SJSA1 (cell line): ENCODE results near the gene CNTNAP4. TPM values are rescaled to one million over a fixed set of nuclear protein-coding genes. Genes with fewer than 3 reads are reported as not detected.

ENCODE experiments used
- DNase-seq, 2 experiments: peaks; one replicate each; pipeline ENCODE4 v3.0.0-alpha.2; 2015 to 2020; ENCODE audit warnings: low spot score in 2 of 2, low read depth in 1 of 2
- H3K27ac ChIP-seq: fragments of 250-450 bp; sonication (Bioruptor Pico); 2 replicates; pipeline ENCODE4 v1.5.1; 2020; ENCODE audit warnings: mild to moderate bottlenecking, moderate library complexity
- H3K27me3 ChIP-seq: fragments of 250-450 bp; sonication (Bioruptor Pico); replicated peaks from 2 replicates; pipeline ENCODE4 v1.5.1; 2020; ENCODE audit warnings: mild to moderate bottlenecking, moderate library complexity
- H3K36me3 ChIP-seq: fragments of 250-450 bp; sonication (Bioruptor Pico); 2 replicates; pipeline ENCODE4 v1.5.1; 2020; ENCODE audit warnings: mild to moderate bottlenecking
- H3K4me1 ChIP-seq: fragments of 250-450 bp; sonication (Bioruptor Pico); replicated peaks from 2 replicates; pipeline ENCODE4 v1.6.1; 2021; ENCODE audit warnings: mild to moderate bottlenecking
- H3K4me3 ChIP-seq: fragments of 250-450 bp; sonication (Bioruptor Pico); 2 replicates; pipeline ENCODE4 v1.5.1; 2020; ENCODE audit warnings: mild to moderate bottlenecking
- H3K9me3 ChIP-seq: fragments of 250-450 bp; sonication (Bioruptor Pico); replicated peaks from 2 replicates; pipeline ENCODE4 v1.5.1; 2020; ENCODE audit warnings: mild to moderate bottlenecking
- total RNA-seq: library from RNA; depleted of rRNA; stranded (reverse); fragments of >200 nt; shearing (Covaris generic); gene quantifications from 2 replicates; pipeline ENCODE4 v1.2.3, GENCODE V29; 2014

Gene CNTNAP4
- total RNA-seq, 1 experiment from 2014 or later: not detected

DNA sequence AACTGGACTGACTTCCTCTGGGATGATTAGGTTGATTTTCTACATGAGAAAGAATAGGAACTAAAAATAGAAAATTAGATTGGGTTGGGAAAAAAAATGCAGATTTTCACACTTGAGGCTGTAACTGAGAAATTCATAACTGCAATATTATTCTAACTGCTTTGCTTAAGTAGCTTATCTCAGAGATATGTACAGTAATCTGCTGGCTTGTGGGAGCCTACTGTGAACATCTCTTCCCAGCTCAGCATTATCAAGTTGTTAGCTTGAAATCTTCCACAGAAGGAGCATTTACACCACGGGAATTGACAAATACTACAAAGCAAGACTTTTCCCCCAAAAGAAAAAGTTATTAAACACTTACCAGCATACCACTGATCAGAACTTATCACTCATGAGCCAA lies 58.9 kb downstream of the CNTNAP4 start:
- Histone ChIP-seq H3K9me3 (no peaks in the 10 kb centered on the region), H3K4me3 (no peak overlapping the region), H3K27me3 (no peaks in the 10 kb centered on the region; the same call in 1 of the 2 replicates), H3K4me1 (no peaks in the 10 kb centered on the region), H3K36me3 (no peaks in the 10 kb centered on the region), H3K27ac (no peak overlapping the region)
- no peak for DNase-seq

DNA sequence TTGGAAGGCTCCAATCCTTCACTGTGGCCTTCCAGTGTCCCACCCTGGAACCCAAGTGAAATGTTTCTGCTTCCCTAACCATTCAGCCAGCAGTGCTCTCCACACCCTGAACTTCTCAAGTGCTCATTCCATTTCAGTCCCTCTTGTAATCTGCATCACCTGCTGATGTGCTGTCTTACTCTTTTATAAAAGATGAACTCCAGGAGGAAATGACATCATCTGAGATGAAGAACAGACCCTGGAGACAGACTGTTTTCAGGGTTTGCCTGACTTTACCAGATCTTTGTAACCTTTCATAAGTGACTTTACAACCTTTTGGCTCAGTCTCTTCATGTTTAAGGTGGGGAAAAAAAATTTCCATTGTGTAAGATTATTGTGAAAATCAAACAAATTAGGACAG lies 61.3 kb downstream of the CNTNAP4 start:
- Histone ChIP-seq H3K27ac (no peak overlapping the region), H3K4me3 (no peak overlapping the region), H3K27me3 (no peaks in the 10 kb centered on the region; the same call in 1 of the 2 replicates), H3K36me3 (no peaks in the 10 kb centered on the region), H3K9me3 (no peaks in the 10 kb centered on the region), H3K4me1 (no peaks in the 10 kb centered on the region)
- no peak for DNase-seq

DNA sequence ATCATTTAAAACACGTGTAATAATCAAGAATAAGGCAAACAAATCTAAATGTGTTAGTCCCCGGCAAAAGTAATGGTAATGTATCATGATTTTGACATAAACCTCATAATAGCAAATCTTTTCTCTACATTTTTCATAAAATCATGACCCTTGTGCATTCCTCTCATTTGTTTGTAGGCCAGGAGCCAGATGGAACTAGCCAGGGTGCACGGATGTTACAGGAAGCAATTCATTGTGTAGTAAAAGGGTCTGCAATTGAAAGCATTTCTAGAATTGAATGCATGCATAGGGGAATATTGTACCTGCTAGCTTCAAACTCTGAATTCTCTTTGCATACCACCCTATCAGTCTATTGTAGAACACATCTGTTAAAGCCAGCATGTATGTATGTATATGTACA lies 66.6 kb downstream of the CNTNAP4 start:
- Histone ChIP-seq H3K4me1 (no peaks in the 10 kb centered on the region), H3K27ac (no peak overlapping the region), H3K9me3 (no peaks in the 10 kb centered on the region), H3K36me3 (no peaks in the 10 kb centered on the region), H3K4me3 (no peak overlapping the region), H3K27me3 (no peaks in the 10 kb centered on the region; the same call in 1 of the 2 replicates)
- no peak for DNase-seq

DNA sequence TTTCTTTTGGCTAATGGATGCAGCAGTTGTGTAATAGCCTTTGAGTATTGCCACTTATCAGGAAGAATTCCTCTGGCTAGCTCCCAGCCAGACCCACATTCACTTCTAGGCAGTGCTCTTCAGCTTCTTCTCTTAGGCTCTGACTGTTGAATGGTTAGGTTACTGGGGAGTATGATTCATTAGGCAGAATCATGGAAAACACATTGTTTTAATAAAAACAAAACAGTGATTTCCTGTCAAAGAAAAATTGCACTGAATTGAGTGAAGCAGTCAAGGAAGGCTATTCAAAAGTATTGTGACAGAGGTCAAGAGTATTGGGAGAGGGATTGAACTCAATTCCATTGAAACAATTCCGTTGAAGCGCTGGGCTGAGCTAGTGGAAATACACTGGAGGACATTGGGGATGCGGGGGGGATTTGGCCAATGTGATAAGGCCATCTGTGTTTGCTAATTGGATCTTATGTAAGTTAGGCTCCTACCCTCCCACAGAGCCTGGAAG lies 68.0 kb downstream of the CNTNAP4 start:
- Histone ChIP-seq H3K4me3 (no peak overlapping the region), H3K4me1 (no peaks in the 10 kb centered on the region), H3K36me3 (no peaks in the 10 kb centered on the region), H3K27ac (no peak overlapping the region), H3K9me3 (no peaks in the 10 kb centered on the region), H3K27me3 (no peaks in the 10 kb centered on the region)
- no peak for DNase-seq

DNA sequence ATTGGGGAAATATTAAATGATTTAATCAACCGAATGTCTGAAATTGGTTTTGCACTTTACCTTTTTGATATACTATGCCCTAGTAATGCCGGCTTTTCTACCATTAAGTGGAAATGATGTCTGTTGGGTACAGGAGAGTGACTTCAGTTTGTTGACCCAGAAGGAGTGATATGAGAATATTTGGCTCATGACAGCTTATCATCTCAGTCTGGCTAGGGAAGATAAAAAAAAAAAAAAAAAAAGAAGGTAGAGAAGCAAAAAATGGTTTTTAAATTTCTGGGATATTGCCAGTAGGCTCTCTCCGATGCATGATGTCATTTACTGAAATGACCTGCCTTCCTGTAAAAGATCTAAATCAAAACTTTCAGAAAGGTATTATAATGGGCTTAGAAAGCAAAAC lies 69.0 kb downstream of the CNTNAP4 start:
- H3K36me3 ChIP-seq: no peaks in the 10 kb centered on the region
- no peaks in the 10 kb centered on the region for H3K27me3 ChIP-seq
- H3K9me3 ChIP-seq: no peaks in the 10 kb centered on the region
- no peak overlapping the region for H3K27ac ChIP-seq
- H3K4me1 ChIP-seq: no peaks in the 10 kb centered on the region
- DNase-seq: no peak
- H3K4me3 ChIP-seq: no peak overlapping the region

DNA sequence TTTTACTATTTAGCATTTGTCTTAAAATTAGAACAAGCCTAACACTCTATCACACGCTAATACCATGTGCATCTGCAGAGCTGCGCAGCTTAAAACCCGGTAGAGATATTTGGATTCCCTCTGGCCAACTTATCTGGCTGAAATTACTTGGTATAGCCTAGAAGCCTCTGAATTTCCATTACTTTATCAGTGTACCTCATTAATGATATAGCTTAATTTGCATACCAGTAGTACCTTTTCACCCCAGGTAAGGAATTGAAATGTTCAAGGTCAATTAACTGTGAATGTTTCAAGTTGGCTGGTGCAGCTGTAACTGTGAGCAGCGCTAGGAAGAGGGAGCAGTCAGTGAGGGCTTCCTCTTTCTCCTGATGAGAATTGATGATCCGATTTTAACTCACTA lies 74.2 kb downstream of the CNTNAP4 start:
- Histone ChIP-seq H3K36me3 (no peaks in the 10 kb centered on the region), H3K4me3 (no peak overlapping the region), H3K4me1 (no peaks in the 10 kb centered on the region), H3K9me3 (no peaks in the 10 kb centered on the region), H3K27ac (no peak overlapping the region), H3K27me3 (no peaks in the 10 kb centered on the region)
- no peak for DNase-seq

DNA sequence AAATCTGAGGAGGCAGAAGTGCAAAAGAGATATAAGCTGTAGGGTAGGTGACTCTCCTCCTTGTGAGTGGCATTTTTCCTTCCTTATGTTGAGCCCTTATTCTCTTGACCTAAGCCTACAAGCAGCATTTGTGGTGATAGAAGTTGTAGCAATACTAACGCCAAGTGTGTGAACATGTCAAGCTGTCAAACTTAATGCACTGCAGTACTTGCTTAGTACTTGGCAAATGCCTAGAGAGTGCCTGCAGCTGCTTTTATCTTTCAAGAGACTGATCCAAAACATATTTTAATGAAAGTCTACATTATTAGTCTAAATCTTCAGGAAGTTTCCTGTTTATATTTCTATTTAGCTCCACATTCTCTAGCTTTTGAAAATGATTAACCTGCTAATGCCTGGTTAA lies 83.2 kb downstream of the CNTNAP4 start:
- DNase-seq: no peak
- Histone ChIP-seq H3K36me3 (no peaks in the 10 kb centered on the region), H3K4me1 (no peaks in the 10 kb centered on the region), H3K4me3 (no peak overlapping the region), H3K27ac (no peak overlapping the region), H3K9me3 (no peaks in the 10 kb centered on the region), H3K27me3 (no peaks in the 10 kb centered on the region)

DNA sequence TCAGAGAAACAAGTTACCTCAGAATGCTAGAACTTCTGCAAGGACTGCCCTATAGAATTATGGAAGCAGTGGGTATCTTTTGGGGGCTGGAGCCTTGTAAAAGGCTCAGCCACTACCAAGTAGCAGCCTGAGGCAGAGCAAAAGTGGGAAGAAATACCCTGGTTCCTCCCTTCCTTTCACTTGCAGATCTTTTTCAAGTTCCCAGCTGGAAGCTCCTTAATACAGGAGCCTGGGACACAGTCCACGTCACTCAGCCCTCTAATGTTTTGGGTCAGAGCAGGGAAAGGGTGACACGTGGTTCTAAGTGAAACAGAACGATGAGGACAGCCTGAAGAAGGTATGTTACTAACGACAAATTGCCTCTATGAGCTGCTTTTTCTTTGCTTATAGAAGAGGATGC lies 93.1 kb downstream of the CNTNAP4 start:
- Histone ChIP-seq H3K9me3 (no peaks in the 10 kb centered on the region), H3K4me1 (no peaks in the 10 kb centered on the region)

DNA sequence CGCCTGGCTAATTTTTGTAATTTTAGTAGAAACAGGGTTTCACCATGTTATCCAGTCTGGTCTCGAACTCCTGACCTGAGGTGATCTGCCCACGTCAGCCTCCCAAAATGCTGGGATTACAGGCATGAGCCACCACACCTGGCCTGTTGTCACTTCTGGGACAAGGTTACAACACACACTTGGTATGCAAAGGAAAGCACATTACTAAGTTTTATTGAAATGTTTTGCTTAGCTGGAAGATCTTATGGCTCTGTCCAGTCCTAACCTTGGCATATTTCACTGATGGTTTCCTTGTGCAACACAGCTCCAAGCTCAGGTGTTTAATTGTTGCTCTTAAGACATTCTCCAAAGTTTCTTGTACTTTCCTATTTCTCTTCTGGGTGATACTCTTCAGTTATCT lies 94.2 kb downstream of the CNTNAP4 start:
- no peaks in the 10 kb centered on the region for H3K36me3 ChIP-seq
- DNase-seq: no peak
- no peak overlapping the region for H3K27ac ChIP-seq
- no peak overlapping the region for H3K4me3 ChIP-seq
- no peaks in the 10 kb centered on the region for H3K4me1 ChIP-seq
- H3K9me3 ChIP-seq: no peaks in the 10 kb centered on the region
- H3K27me3 ChIP-seq: no peaks in the 10 kb centered on the region

More for the DNA sequence above, 93.1 kb downstream of the CNTNAP4 start:
- Histone ChIP-seq H3K27ac (no peak overlapping the region), H3K27me3 (no peaks in the 10 kb centered on the region), H3K36me3 (no peaks in the 10 kb centered on the region), H3K4me3 (no peak overlapping the region)
- no peak for DNase-seq

DNA sequence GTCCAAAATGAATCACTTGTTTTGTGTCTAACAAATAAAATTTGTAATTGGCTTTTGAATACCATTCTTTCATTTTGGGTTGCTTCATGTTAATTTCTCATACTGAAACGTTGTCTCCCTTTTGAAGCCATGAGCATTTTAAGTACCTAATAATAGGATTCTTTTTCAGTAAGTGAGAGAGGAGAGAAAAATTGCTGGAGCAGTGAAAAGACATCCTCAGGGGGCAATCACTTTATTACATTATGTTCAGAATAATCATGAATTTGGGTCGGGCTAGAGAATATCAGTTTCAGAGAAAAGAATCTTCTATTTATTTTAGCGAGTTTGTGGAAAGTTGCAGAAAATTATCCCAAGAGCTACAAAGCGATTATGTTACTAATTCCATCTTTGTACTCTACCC lies 96.8 kb downstream of the CNTNAP4 start:
- Histone ChIP-seq H3K9me3 (no peaks in the 10 kb centered on the region), H3K36me3 (no peaks in the 10 kb centered on the region), H3K27me3 (no peaks in the 10 kb centered on the region), H3K4me1 (no peaks in the 10 kb centered on the region), H3K27ac (no peak overlapping the region), H3K4me3 (no peak overlapping the region)
- no peak for DNase-seq

DNA sequence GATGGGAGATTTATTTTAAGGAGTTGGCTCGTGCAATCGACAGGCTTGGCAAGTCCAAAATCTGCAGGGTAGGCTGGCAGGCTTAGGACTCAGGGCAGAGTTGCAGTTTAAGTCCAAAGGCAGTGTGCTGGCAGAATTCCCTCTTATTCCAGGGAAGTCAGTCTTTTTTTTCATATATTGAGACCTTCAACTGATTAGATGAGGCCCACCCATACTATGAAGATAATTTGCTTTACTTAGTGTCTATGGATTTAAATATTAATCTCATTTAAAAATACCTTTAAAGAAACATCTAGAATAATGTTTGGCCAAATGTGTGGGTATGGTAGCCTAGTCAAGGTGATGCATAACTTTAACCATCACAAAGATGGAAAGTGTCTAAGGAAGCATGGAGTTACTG lies 99.8 kb downstream of the CNTNAP4 start:
- Histone ChIP-seq H3K4me1 (no peaks in the 10 kb centered on the region), H3K27ac (no peak overlapping the region), H3K36me3 (no peaks in the 10 kb centered on the region), H3K9me3 (peaks cover 2% of the 10 kb centered on the region; the same call in 1 of the 2 replicates), H3K4me3 (no peak overlapping the region), H3K27me3 (no peaks in the 10 kb centered on the region; the same call in 1 of the 2 replicates)
- no peak for DNase-seq

DNA sequence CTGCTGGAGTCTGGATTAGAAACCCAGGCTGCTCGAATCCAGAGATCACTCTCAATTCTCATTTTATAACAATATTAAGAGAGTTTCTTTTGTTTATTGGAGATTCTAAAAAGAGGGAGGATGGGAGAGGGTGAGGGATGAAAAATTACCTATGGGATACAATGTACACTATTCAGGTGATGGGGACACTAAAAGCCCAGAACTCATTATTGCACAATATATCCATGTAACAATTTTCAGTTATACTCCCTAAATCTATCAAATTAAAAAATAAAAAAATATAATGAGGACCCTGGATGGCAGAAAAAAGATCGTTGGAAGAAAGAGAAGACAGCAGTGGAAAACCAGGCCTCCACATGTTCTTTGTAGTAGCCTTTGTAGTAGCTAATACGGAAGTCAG lies 100.8 kb downstream of the CNTNAP4 start:
- Histone ChIP-seq H3K4me1 (no peaks in the 10 kb centered on the region), H3K27me3 (no peaks in the 10 kb centered on the region; the same call in 1 of the 2 replicates), H3K36me3 (no peaks in the 10 kb centered on the region), H3K27ac (no peak overlapping the region), H3K9me3 (peaks cover 2% of the 10 kb centered on the region; the same call in 1 of the 2 replicates), H3K4me3 (no peak overlapping the region)
- no peak for DNase-seq

DNA sequence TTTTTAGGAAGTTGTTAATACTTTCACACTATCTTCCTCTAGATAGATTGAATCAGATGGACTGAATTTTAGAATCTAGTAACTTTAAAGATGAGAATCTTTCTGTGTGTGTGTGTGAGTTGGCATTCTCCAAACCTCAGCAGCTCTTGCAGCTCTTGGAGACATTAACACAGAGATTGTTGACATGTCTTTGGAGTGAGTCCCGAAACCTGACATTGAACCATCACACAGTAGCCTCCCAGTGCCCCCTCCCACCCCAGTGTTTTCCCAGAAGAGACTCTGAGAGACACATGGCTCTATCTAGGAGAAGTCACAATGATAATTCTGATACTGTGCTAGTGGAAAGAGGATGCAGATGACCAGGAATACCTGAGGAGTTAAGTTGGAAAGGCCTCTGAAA lies 103.9 kb downstream of the CNTNAP4 start:
- DNase-seq: no peak
- H3K27me3 ChIP-seq: no peaks in the 10 kb centered on the region; the same call in 1 of the 2 replicates
- H3K4me3 ChIP-seq: no peak overlapping the region
- H3K27ac ChIP-seq: no peak overlapping the region
- H3K9me3 ChIP-seq: peaks cover 2% of the 10 kb centered on the region; the same call in 1 of the 2 replicates
- H3K36me3 ChIP-seq: no peaks in the 10 kb centered on the region
- H3K4me1 ChIP-seq: no peaks in the 10 kb centered on the region

DNA sequence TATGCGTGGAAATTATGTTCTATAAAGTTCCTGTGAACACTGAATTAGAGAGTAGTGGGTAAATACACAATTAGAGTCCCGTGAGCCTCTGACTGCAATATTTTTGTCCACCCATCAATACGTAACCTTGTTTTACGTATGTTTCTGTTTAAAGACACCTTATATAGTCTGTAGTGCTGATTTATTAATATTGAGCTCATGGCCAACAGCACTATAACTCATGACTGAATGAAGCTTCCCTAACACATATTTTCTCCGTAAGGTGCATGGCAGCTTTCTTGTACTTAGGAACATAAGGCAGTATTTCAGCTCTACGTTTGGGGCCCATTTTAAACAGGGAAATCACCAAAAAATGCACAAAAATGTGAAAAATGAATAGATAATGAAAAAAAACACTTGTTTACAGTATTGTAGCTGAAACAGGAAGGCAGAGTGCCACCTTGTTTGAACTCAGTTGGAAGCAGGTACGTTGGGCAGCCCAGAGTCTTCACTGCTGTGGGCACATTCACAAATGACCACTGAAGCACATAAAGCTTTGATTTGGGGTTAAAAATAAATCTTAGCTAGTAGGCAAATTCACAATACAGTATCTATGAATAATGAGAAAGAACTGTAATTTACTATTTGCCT lies 108.5 kb downstream of the CNTNAP4 start:
- Histone ChIP-seq H3K4me1 (no peaks in the 10 kb centered on the region), H3K36me3 (no peaks in the 10 kb centered on the region), H3K27ac (no peak overlapping the region), H3K4me3 (no peak overlapping the region), H3K27me3 (no peaks in the 10 kb centered on the region), H3K9me3 (no peaks in the 10 kb centered on the region; the same call in 1 of the 2 replicates)
- no peak for DNase-seq

DNA sequence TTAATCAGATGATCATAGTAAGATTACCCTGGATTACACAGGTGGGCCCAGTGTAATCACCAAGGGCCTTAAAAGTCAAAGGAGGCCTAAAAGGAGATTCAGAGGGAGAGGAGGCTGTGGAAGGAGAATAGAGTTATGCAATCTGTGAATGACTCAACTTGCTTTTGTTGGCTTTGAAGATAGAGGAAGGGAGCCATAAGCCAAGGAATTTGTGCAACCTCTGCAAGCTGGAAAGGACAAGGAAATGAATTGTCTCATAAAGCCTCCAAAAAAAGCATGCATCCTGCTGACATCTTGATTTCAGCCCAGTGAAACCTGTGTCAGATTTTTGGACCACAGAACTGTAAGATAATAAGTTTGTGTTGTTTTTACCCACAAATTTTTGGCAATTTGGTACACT lies 109.6 kb downstream of the CNTNAP4 start:
- Histone ChIP-seq H3K9me3 (no peaks in the 10 kb centered on the region; the same call in 1 of the 2 replicates), H3K36me3 (no peaks in the 10 kb centered on the region), H3K4me3 (no peak overlapping the region), H3K4me1 (no peaks in the 10 kb centered on the region), H3K27me3 (no peaks in the 10 kb centered on the region), H3K27ac (no peak overlapping the region)
- no peak for DNase-seq
